Central memory CD8-positive, alpha-beta T cell (primary cell): ENCODE data around the gene NAV3.

Experiments
- ATAC-seq: fragments of 150-1000 bp; cut with Tn5 transposase; replicated peaks from 2 replicates; pipeline ENCODE4 v1.10.0; 2022; ENCODE audit warnings: mild to moderate bottlenecking, moderate FRiP score, moderate number of reproducible peaks; ENCODE audit not compliant: poor library complexity, severe bottlenecking; ENCODE audit errors: extremely low read depth
- DNase-seq, 2 donors: peaks; one replicate each; pipeline ENCODE4 v3.0.0; 2021; ENCODE audit warnings: low spot score in 2 of 2
- H3K27ac Mint-ChIP-seq: one replicate; pipeline ENCODE4 v1.8.0; 2022; ENCODE audit warnings: low read depth, mild to moderate bottlenecking, moderate library complexity, mixed read lengths
- H3K27me3 Mint-ChIP-seq: one replicate; pipeline ENCODE4 v1.8.0; 2022; ENCODE audit warnings: mixed read lengths
- H3K36me3 Mint-ChIP-seq: one replicate; pipeline ENCODE4 v1.8.0; 2022; ENCODE audit warnings: mild to moderate bottlenecking, moderate library complexity, mixed read lengths; ENCODE audit not compliant: insufficient read depth
- H3K4me1 Mint-ChIP-seq: one replicate; pipeline ENCODE4 v1.8.0; 2022; ENCODE audit warnings: mixed read lengths
- H3K4me3 Mint-ChIP-seq: one replicate; pipeline ENCODE4 v1.8.0; 2022; ENCODE audit warnings: mild to moderate bottlenecking, moderate library complexity, mixed read lengths
- H3K9me3 Mint-ChIP-seq: one replicate; pipeline ENCODE4 v1.8.0; 2022; ENCODE audit warnings: mixed read lengths

NAV3 gene

DNA sequence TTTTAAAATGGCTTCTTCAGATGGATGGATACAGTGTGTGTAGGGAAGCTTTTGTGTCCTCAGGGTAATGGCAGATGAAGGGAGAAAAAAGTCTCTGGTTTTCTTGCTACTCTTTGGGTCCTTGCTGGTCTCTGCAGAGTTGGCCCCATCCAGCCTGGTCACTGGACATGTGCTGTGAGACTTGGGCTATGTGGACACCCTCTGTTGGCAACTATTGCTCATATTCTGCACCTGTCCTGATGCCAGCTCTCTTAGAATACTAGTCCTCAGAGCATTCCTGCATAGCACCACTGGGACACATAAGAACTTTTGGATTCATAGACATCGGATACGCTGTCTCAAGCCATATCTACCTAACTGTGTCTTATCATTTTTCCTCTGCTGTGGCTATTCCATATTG lies 20.0 kb downstream of the NAV3 start:
- Mint-ChIP-seq H3K27me3 (no peaks in the 10 kb centered on the region), H3K4me3 (no peak overlapping the region), H3K4me1 (no peaks in the 10 kb centered on the region), H3K27ac (no peak overlapping the region), H3K9me3 (peaks cover 26% of the 10 kb centered on the region), H3K36me3 (no peaks in the 10 kb centered on the region)
- no peak for ATAC-seq
- DNase-seq: no peak

DNA sequence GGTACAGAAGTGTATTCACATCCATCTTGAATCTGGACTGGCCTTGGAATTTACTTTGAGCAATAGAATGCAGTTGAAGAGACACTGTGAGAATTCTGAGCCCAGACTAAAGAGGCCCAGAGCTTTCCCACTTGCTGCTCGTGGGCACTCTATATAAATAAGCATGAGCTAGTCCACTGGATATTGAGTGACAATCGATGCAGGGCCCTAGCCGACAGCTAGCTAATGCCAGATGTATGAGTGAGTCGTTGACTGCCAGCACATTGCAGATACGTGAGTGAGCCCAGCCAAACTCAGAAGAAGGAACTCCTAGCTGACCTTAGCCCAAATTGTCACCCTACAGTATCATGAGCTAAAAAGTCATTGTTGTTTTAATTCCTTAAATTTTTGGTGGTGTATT lies 24.9 kb downstream of the NAV3 start:
- H3K9me3 Mint-ChIP-seq: peaks cover 14% of the 10 kb centered on the region

DNA sequence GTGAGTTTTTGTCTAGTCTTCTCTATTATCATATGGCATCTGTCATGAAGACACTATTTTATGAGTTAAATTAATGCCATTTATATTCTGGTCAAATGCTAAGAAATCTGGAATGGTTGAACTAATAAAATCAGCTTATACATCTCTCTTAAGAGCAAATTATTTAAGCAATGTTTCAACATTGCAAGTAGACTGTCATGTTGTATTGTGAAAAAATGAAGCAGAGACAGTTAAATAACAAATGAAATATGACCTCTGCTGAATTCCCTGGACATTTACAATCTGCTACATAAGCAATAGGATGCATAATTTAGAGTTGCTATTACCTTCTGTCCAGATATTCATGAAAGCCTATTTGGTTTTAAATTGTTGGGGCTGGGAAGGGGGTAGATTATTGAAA lies 30.6 kb downstream of the NAV3 start:
- no peak overlapping the region for H3K27ac Mint-ChIP-seq
- ATAC-seq (no peak), DNase-seq (no peak)
- no peak overlapping the region for H3K4me3 Mint-ChIP-seq
- H3K27me3 Mint-ChIP-seq: no peaks in the 10 kb centered on the region
- no peaks in the 10 kb centered on the region for H3K4me1 Mint-ChIP-seq
- peaks cover 5% of the 10 kb centered on the region for H3K9me3 Mint-ChIP-seq
- H3K36me3 Mint-ChIP-seq: no peaks in the 10 kb centered on the region

More for the DNA sequence above, 24.9 kb downstream of the NAV3 start:
- Mint-ChIP-seq H3K4me1 (no peaks in the 10 kb centered on the region), H3K4me3 (no peak overlapping the region), H3K27ac (no peak overlapping the region), H3K36me3 (no peaks in the 10 kb centered on the region), H3K27me3 (no peaks in the 10 kb centered on the region)
- DNase-seq (no peak), ATAC-seq (no peak)

- Mint-ChIP-seq H3K27me3 (no peaks in the 10 kb centered on the region), H3K36me3 (no peaks in the 10 kb centered on the region), H3K9me3 (peaks cover 15% of the 10 kb centered on the region), H3K4me1 (no peaks in the 10 kb centered on the region), H3K27ac (no peak overlapping the region), H3K4me3 (no peak overlapping the region)
- DNase-seq (no peak), ATAC-seq (no peak)
These were observed 34.5 kb downstream of the NAV3 start for GRCh38 chr12:77865178-77865577.

- Mint-ChIP-seq H3K27ac (no peak overlapping the region), H3K4me3 (no peak overlapping the region), H3K36me3 (no peaks in the 10 kb centered on the region), H3K9me3 (peaks cover 11% of the 10 kb centered on the region), H3K27me3 (no peaks in the 10 kb centered on the region), H3K4me1 (no peaks in the 10 kb centered on the region)
- DNase-seq (no peak), ATAC-seq (no peak)
These were observed 48.2 kb downstream of the NAV3 start for GRCh38 chr12:77878901-77879300.

DNA sequence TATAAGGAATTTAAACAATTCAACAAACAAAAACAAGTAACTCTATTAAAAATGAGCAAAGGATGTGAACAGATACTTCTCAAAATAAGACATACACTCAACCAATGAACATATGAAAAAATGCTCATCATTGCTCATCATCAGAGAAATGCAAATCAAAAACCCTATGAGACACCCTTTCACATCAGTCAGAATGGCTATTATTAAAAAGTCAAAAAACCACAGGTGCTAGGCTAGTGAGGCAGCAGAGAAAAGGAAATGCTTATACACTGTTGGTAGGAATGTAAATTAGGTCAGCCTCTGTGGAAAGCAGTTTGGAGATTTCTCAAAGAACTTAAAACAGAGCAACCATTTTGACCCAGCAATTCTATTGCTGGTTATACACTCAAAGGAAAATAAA lies 52.0 kb downstream of the NAV3 start:
- Mint-ChIP-seq H3K4me1 (no peaks in the 10 kb centered on the region), H3K27me3 (no peaks in the 10 kb centered on the region), H3K9me3 (peaks cover 10% of the 10 kb centered on the region), H3K4me3 (no peak overlapping the region), H3K36me3 (no peaks in the 10 kb centered on the region), H3K27ac (no peak overlapping the region)
- DNase-seq (no peak), ATAC-seq (no peak)

- H3K27ac Mint-ChIP-seq: no peak overlapping the region
- no peaks in the 10 kb centered on the region for H3K4me1 Mint-ChIP-seq
- H3K9me3 Mint-ChIP-seq: peaks cover 7% of the 10 kb centered on the region
- H3K4me3 Mint-ChIP-seq: no peak overlapping the region
- H3K36me3 Mint-ChIP-seq: no peaks in the 10 kb centered on the region
- H3K27me3 Mint-ChIP-seq: no peaks in the 10 kb centered on the region
- ATAC-seq (no peak), DNase-seq (no peak)
These were observed 57.9 kb downstream of the NAV3 start for GRCh38 chr12:77888611-77889010.

GRCh38 chr12:77891518-77892147 lies 60.9 kb downstream of the NAV3 start:
- no peak overlapping the region for H3K27ac Mint-ChIP-seq
- no peak overlapping the region for H3K4me3 Mint-ChIP-seq
- DNase-seq (no peak), ATAC-seq (no peak)
- H3K27me3 Mint-ChIP-seq: no peaks in the 10 kb centered on the region
- H3K9me3 Mint-ChIP-seq: peaks cover 18% of the 10 kb centered on the region
- H3K4me1 Mint-ChIP-seq: no peaks in the 10 kb centered on the region
- H3K36me3 Mint-ChIP-seq: no peaks in the 10 kb centered on the region

GRCh38 chr12:77893918-77894317 lies 63.2 kb downstream of the NAV3 start:
- H3K4me3 Mint-ChIP-seq: no peak overlapping the region
- no peak overlapping the region for H3K27ac Mint-ChIP-seq
- no peaks in the 10 kb centered on the region for H3K36me3 Mint-ChIP-seq
- H3K27me3 Mint-ChIP-seq: no peaks in the 10 kb centered on the region
- DNase-seq (no peak), ATAC-seq (no peak)
- no peaks in the 10 kb centered on the region for H3K4me1 Mint-ChIP-seq
- peaks cover 25% of the 10 kb centered on the region for H3K9me3 Mint-ChIP-seq

GRCh38 chr12:77894556-77894955 lies 63.9 kb downstream of the NAV3 start:
- no peak for DNase-seq

GRCh38 chr12:77895699-77896098 lies 65.0 kb downstream of the NAV3 start:
- Mint-ChIP-seq H3K4me3 (no peak overlapping the region), H3K4me1 (no peaks in the 10 kb centered on the region), H3K27me3 (no peaks in the 10 kb centered on the region), H3K27ac (no peak overlapping the region), H3K36me3 (no peaks in the 10 kb centered on the region), H3K9me3 (peaks cover 22% of the 10 kb centered on the region)
- no peak for ATAC-seq
- DNase-seq: no peak

More at GRCh38 chr12:77894556-77894955, 63.9 kb downstream of the NAV3 start:
- peaks cover 22% of the 10 kb centered on the region for H3K9me3 Mint-ChIP-seq
- H3K36me3 Mint-ChIP-seq: no peaks in the 10 kb centered on the region
- H3K27ac Mint-ChIP-seq: no peak overlapping the region
- no peak for ATAC-seq
- no peak overlapping the region for H3K4me3 Mint-ChIP-seq
- H3K4me1 Mint-ChIP-seq: no peaks in the 10 kb centered on the region
- no peaks in the 10 kb centered on the region for H3K27me3 Mint-ChIP-seq

- ATAC-seq (no peak), DNase-seq (no peak)
- Mint-ChIP-seq H3K27me3 (no peaks in the 10 kb centered on the region), H3K36me3 (no peaks in the 10 kb centered on the region), H3K4me3 (no peak overlapping the region), H3K9me3 (peaks cover 11% of the 10 kb centered on the region), H3K4me1 (no peaks in the 10 kb centered on the region), H3K27ac (no peak overlapping the region)
These were observed 77.2 kb downstream of the NAV3 start for GRCh38 chr12:77907936-77908335.

- Mint-ChIP-seq H3K27ac (no peak overlapping the region), H3K4me1 (no peaks in the 10 kb centered on the region), H3K36me3 (no peaks in the 10 kb centered on the region), H3K27me3 (no peaks in the 10 kb centered on the region), H3K9me3 (peaks cover 17% of the 10 kb centered on the region), H3K4me3 (no peak overlapping the region)
- ATAC-seq (no peak), DNase-seq (no peak)
These were observed 83.4 kb downstream of the NAV3 start for GRCh38 chr12:77914081-77914488.
